GM11168 (cell line): ENCODE results near the gene SPAG16.

Experiments
- in situ Hi-C: fragments of 300-500 bp; cut with MboI; formaldehyde crosslinking; loops from one replicate; pipeline ENCODE4 v1.12.0; 2022; ENCODE audit warnings: low sequenced_read_pairs; ENCODE audit not compliant: unreplicated experiment

SPAG16 gene

GRCh38 chr2:213763963-213764362 lies 479.7 kb downstream of the SPAG16 start:
- in situ Hi-C loops, result no loop called here

- in situ Hi-C loops, result no loop called here
Measured at GRCh38 chr2:213764849-213765248, 480.6 kb downstream of the SPAG16 start.

GRCh38 chr2:213766062-213766461 lies 481.8 kb downstream of the SPAG16 start:
- in situ Hi-C loops, result no loop called here

DNA sequence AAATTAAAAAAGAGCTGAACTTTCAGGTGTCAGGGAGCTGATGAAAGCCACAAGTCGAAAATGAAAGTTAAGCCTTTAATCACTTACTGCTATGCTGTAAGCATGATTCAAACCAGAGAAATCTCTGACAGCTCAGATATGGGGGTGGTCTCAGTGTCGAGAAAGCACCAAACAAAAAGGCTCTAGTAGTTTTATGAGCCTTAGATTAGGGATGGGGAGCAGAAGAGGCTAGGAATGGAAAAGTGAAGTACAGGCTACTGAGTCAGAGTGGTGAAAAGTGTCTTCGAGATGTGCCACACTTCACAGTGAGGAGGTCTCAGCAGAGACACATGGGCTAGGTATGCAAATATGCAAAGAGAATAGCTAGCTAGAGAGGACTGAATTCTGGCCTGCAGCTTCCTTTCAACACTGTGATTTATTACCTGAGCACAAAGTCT lies 482.2 kb downstream of the SPAG16 start:
- in situ Hi-C loops, result no loop called here

DNA sequence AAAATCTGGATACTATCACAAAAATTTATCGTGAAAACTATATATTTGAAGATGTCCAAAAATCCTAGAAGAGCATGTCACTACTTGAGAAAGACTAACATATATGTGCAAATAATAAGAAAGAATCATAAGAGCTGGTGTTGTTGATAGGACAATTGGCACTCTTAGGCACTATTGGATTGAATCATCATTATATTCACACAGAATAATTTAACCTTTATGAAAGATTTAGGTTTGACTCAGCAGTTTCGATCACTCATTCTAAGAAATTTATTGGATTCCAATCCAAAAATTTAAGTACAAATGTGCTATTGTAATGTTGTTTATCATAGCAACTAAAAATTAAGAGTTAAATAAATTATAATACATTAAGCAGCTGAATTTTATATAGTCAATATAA lies 503.6 kb downstream of the SPAG16 start:
- in situ Hi-C loops, result no loop called here

DNA sequence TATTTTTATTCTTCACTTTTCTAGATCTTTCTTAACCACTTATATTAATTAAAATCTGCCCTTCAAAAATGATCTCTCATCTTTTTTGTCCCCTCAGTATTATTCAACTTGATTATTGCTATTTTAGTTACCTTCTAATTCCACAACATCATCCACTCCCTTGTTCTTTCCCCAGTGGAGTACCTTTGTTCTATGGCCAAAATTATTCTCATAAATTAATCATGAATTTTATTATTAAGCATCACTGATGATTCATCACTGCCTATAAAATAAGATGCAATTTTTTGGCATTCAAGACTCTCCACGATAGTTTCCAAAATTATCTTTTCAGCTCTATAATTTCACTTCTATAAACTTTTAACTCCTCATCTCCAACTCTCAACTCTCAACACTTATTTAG lies 505.7 kb downstream of the SPAG16 start:
- in situ Hi-C loops, result no loop called here

GRCh38 chr2:213792045-213792444 lies 507.8 kb downstream of the SPAG16 start:
- in situ Hi-C loops, result no loop called here

GRCh38 chr2:213806125-213806726 lies 522.0 kb downstream of the SPAG16 start:
- in situ Hi-C loops, result no loop called here

DNA sequence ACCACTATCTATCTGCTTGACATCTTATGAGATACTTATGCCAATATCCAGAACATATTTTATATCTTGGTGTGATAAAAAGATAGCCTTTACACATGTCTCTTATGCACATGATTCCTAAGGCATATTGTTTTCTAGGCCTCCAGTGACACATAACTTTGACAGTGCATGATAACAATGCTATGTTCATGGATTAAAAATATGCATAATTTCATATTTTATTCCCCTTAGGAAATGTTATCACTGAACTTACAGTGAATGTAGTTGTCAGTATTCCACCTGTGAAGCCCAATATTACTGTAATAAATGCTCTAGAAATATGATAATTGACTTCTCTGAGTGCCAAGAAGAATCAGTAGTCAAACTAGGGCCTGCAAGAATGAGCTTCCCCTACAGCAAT lies 532.3 kb downstream of the SPAG16 start:
- in situ Hi-C loops, result no loop called here

DNA sequence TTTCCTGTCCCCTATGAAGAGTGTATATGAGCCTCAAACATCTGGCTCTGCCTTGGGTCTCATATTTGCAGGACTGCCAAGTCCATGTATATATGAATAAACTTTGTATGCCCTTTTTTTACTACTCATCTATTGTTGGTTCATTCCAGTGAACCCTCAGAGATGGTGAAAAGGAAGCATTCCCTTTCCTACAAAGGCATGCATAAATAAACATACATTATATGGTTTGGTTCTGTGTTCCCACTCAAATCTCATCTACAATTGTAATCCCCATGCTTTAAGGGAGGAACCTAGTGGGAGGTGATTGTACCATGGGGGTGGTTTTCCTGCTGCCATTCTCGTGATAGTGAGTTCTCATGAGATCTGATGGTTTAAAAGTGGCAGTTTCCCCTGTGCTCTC lies 534.2 kb downstream of the SPAG16 start:
- in situ Hi-C loops, result no loop called here

GRCh38 chr2:213834331-213834730 lies 550.1 kb downstream of the SPAG16 start:
- in situ Hi-C loops, result no loop called here

DNA sequence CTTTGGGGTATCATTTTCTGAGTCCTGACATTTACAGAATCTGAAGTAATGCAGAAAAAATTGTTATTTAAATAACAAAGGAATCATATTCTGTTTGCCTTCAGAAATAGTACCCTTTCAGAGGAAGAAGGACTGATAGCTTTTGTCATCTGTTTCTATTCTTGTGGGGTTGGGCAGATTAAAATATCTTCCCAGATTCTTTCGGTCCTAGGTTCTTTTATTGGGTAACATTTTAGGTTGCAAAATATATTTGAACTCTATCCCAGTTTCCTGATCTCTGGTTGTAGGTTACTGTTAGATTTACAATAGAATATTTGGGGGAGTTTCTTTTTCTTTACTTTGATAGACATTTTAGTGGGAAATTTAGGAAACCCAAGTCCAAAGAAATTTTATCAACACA lies 550.5 kb downstream of the SPAG16 start:
- in situ Hi-C loops, result no loop called here

DNA sequence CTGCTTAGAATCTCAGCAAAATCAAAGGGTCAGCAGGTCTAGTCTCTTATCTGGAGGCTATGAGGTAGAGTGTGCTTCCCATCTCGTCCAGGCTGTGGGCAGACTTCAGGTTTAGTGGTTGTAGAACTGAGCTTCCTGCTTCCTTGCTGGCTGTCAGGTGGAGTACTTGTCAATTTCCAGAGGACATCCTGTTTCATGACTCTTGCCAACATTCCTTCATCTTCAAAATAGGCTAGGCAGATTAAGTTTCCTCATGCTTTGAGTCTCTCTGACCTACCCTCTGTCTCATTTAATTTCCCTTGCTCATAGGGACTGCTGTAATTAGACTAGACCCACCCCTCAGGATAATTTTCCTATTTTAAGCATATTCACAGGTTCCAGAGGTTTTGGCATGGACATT lies 562.6 kb downstream of the SPAG16 start:
- in situ Hi-C loops, result no loop called here

- in situ Hi-C loops, result no loop called here
Measured at GRCh38 chr2:213847316-213847715, 563.1 kb downstream of the SPAG16 start.

DNA sequence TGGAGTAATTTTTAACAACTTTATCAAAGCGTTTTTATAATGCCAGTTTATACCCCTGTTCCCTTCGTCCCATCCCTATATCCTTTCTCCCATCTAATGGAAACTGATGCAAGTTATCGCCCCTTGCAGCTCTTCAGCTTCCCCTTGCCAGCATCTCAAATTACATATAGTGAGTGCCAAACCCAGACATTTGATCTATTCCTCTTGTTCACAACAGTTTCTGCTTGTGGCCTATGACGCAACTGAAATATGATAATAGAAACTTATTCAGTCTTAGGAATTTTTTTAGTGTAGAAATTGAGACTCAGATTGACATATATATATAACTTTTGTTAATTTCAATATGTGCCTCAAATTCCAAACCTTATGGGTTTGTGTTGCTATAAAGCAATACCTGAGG lies 564.4 kb downstream of the SPAG16 start:
- in situ Hi-C loops, result no loop called here

DNA sequence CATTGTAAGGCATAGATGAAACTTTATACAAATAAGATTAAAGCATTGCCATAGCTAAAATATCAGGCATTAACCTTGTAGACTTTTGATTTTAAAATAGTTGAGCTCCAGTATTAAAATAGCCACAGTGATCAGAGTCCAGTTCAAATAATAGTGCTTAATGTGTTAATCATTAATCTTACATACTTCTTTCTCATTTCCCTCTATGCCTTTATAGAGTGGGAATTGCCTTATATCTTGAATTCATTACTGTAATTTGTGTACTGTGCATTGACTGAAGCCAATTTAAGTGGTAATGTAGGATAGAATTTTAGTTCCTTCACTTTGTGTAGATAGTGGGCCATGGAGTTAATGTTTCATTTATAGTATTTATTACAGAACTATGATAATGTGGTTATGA lies 577.4 kb downstream of the SPAG16 start:
- in situ Hi-C loops, result no loop called here

GRCh38 chr2:213862407-213863076 lies 578.3 kb downstream of the SPAG16 start:
- in situ Hi-C loops, result no loop called here

GRCh38 chr2:213863541-213863940 lies 579.3 kb downstream of the SPAG16 start:
- in situ Hi-C loops, result no loop called here

DNA sequence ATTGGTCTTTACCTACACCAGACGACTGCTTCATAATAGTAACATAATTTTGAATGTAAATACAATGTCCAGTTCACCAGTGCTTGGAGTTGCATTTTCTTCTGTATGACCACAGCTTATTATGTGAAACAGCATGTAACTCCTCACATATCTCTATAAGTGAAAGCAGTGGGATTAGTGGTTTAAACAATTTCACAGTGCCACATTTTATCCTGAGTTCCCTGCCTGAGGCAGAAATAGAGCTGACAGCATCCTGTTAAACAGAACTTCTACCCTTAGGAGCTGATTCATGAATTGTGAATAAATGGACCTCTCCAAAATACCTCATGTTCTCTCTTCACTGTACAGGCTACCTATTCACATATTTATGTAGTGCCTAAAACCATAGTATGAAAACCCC lies 584.3 kb downstream of the SPAG16 start:
- in situ Hi-C loops, result no loop called here

DNA sequence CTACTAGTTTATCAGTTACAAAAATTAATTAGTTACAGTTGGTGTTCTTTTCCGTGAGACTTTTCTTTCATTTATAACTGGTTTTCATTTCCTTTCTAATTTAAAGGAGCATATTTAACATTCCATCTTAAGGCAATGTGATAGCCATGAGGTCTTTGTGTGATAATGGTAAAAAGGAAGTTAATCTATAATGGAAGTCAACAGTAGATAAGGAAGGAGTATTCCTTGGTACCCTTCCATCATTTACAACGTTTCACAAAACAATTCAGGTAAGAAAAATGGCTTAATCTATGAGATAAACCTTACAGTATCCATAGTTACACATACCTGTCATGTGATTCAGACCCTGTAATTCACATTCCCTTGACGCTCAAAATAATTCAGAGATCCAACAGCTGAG lies 601.2 kb downstream of the SPAG16 start:
- in situ Hi-C loops, result no loop called here

DNA sequence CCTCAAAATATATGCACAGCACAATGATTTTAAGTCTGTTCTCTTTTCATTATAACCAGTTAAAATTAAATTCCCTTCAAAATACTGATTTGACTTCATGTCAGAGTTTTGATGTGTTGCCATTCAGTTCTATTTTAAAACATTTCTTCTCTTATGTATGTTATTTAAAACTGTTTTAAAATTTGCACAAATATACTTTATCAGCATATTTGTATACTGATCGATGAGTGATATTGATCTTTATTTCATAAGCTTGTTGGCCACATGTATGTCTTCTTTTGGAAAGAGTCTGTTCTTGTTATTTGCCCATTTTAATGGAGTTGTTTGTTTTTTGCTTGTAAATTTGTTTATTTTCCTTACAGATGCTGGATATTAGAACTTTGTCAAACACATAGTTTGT lies 630.2 kb downstream of the SPAG16 start:
- in situ Hi-C loops, result no loop called here

- in situ Hi-C loops, result no loop called here
Measured at GRCh38 chr2:213920014-213920413, 635.8 kb downstream of the SPAG16 start.
